ENCODE measurements around the gene MAP3K14.

DNA sequence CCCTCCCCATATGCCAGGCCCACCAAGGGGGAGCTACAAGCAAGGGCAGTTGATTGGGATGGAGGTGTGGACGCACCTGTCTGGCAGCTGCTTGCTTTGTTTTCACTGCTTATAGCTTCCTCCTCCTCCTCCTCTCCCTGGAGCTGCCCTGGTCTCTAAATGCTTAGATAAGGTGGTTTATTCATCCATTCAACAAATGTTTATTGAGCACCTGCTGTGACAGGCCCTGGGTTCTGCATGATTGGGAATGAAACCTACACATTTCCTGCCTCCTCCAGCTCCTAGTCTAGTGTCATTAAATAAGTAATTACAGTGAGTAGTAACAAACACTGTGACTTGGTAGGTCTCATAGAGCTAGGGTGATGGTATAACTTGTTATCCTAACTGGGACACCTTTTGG, 17.4 kb upstream of the MAP3K14 start:
- TF ChIP-seq, protein P1, sequence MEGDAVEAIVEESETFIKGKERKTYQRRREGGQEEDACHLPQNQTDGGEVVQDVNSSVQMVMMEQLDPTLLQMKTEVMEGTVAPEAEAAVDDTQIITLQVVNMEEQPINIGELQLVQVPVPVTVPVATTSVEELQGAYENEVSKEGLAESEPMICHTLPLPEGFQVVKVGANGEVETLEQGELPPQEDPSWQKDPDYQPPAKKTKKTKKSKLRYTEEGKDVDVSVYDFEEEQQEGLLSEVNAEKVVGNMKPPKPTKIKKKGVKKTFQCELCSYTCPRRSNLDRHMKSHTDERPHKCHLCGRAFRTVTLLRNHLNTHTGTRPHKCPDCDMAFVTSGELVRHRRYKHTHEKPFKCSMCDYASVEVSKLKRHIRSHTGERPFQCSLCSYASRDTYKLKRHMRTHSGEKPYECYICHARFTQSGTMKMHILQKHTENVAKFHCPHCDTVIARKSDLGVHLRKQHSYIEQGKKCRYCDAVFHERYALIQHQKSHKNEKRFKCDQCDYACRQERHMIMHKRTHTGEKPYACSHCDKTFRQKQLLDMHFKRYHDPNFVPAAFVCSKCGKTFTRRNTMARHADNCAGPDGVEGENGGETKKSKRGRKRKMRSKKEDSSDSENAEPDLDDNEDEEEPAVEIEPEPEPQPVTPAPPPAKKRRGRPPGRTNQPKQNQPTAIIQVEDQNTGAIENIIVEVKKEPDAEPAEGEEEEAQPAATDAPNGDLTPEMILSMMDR (conservative IDR thresholded peaks at IDR 0.05; ENCODE audit: low read depth, low read length): no peak
- TF ChIP-seq SMC3 (IDR thresholded peaks at IDR 0.05; ENCODE audit: low read depth, low read length) (no peak), CHD1 (IDR thresholded peaks at IDR 0.05; ENCODE audit: low read depth, low read length) (no peak), POLR2A (IDR thresholded peaks at IDR 0.05; ENCODE audit: low read depth, low read length) (no peak), MXI1 (IDR thresholded peaks at IDR 0.05; ENCODE audit: borderline replicate concordance, low read depth, low read length) (no peak), MAZ (IDR thresholded peaks at IDR 0.05; ENCODE audit: borderline replicate concordance, low read depth, low read length) (no peak), CEBPB (IDR thresholded peaks at IDR 0.05; ENCODE audit: low read depth, low read length) (no peak)
